ENCODE results near the gene CCDC117.

DNA sequence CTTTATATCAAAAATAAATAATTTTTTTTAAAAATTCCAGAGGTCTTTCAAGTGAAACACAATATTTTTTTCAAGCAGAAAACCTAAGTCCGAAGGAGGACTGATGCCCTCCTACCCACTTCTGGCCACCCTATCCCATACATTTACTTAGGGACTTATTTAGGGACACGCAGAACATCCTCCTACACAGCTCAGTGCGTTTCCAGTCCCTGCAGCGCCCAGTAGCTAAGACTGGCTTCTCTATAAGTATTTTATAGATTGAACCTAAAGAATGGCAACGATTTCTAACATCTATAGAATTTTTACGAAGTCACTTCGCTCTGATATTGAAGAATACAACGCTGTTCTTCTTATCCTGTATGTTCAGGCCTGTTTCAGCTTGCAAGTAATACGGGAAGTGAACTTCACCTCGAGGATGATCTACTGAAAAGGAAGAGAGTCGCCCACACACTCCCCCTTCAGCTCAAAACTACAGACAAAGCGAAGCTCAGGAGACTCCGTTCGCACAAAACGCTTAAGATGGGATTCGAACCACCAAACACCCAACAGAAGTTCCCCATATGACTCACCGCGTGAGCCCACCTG is 31.2 kb upstream of the CCDC117 start:
- TF ChIP-seq, protein P1, sequence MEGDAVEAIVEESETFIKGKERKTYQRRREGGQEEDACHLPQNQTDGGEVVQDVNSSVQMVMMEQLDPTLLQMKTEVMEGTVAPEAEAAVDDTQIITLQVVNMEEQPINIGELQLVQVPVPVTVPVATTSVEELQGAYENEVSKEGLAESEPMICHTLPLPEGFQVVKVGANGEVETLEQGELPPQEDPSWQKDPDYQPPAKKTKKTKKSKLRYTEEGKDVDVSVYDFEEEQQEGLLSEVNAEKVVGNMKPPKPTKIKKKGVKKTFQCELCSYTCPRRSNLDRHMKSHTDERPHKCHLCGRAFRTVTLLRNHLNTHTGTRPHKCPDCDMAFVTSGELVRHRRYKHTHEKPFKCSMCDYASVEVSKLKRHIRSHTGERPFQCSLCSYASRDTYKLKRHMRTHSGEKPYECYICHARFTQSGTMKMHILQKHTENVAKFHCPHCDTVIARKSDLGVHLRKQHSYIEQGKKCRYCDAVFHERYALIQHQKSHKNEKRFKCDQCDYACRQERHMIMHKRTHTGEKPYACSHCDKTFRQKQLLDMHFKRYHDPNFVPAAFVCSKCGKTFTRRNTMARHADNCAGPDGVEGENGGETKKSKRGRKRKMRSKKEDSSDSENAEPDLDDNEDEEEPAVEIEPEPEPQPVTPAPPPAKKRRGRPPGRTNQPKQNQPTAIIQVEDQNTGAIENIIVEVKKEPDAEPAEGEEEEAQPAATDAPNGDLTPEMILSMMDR (IDR thresholded peaks at IDR 0.05) = no peak
- TF ChIP-seq POLR2AphosphoS5 (IDR thresholded peaks at IDR 0.05) (no peak), EP300 (IDR thresholded peaks at IDR 0.05) (no peak), POLR2A (IDR thresholded peaks at IDR 0.05; ENCODE audit: low read depth) (no peak)
